Neuronal stem cell (in vitro differentiated cells): Measurements from ENCODE around the gene USP32.

ENCODE experiments used
- DNase-seq: peaks from one replicate; pipeline ENCODE4 v3.0.0-alpha.2; 2013; ENCODE audit warnings: low spot score
- H2AFZ ChIP-seq: one replicate; pipeline ENCODE4 v1.6.1; 2013; ENCODE audit warnings: mild to moderate bottlenecking, low read length, inconsistent platforms
- H2AK5ac ChIP-seq: 2 replicates; pipeline ENCODE4 v1.6.1; 2013; ENCODE audit warnings: low read depth, mild to moderate bottlenecking, inconsistent platforms, low read length, moderate library complexity, mixed read lengths
- H2BK120ac ChIP-seq: 2 replicates; pipeline ENCODE4 v1.6.1; 2013; ENCODE audit warnings: low read depth, mild to moderate bottlenecking, inconsistent platforms, low read length, moderate library complexity, mixed read lengths
- H2BK12ac ChIP-seq: one replicate; pipeline ENCODE4 v1.6.1; 2013; ENCODE audit warnings: low read length, inconsistent platforms
- H2BK15ac ChIP-seq: 2 replicates; pipeline ENCODE4 v1.6.1; 2013; ENCODE audit warnings: mild to moderate bottlenecking, low read length, inconsistent platforms, mixed read lengths
- H2BK5ac ChIP-seq: one replicate; pipeline ENCODE4 v1.6.1; 2013; ENCODE audit warnings: inconsistent platforms, mild to moderate bottlenecking, low read length, moderate library complexity
- H3K14ac ChIP-seq: one replicate; pipeline ENCODE4 v1.6.1; 2013; ENCODE audit warnings: low read length, inconsistent platforms
- H3K18ac ChIP-seq: 2 replicates; pipeline ENCODE4 v1.6.1; 2013; ENCODE audit warnings: low read length, inconsistent platforms
- H3K23ac ChIP-seq: 2 replicates; pipeline ENCODE4 v1.6.1; 2013; ENCODE audit warnings: low read depth, mild to moderate bottlenecking, mixed read lengths, low read length, inconsistent platforms; ENCODE audit not compliant: poor library complexity
- H3K27ac ChIP-seq: replicated peaks from 3 replicates; pipeline ENCODE4 v1.5.1; 2013; ENCODE audit warnings: low read length, inconsistent platforms
- H3K27me3 ChIP-seq, 3 experiments: 2 replicates each; pipeline ENCODE4 v1.6.1; 2013; ENCODE audit warnings: low read length in 3 of 3, mild to moderate bottlenecking in 2 of 3, inconsistent platforms in 1 of 3, low read depth in 1 of 3, mixed read lengths in 1 of 3, moderate library complexity in 1 of 3; ENCODE audit not compliant: control insufficient read depth in 3 of 3, insufficient read depth in 3 of 3
- H3K36me3 ChIP-seq, 2 donors: replicated peaks in 1 of 2; 2 replicates each; pipeline ENCODE4 v1.6.1; 2013; ENCODE audit warnings: low read length in 2 of 2; ENCODE audit not compliant: control insufficient read depth in 2 of 2, insufficient read depth in 2 of 2
- H3K4ac ChIP-seq: 2 replicates; pipeline ENCODE4 v1.6.1; 2013; ENCODE audit warnings: inconsistent platforms, mild to moderate bottlenecking, low read length, moderate library complexity
- H3K4me1 ChIP-seq, 2 donors: 1 replicate in 1 of 2; 2 replicates in 1 of 2; pipeline ENCODE4 v1.6.1; 2013; ENCODE audit warnings: low read length in 2 of 2, low read depth in 1 of 2; ENCODE audit not compliant: control insufficient read depth in 2 of 2, insufficient read depth in 1 of 2
- H3K4me2 ChIP-seq: one replicate; pipeline ENCODE4 v1.6.1; 2013; ENCODE audit warnings: mild to moderate bottlenecking, low read length, inconsistent platforms; ENCODE audit not compliant: insufficient read depth, poor library complexity, severe bottlenecking
- H3K4me3 ChIP-seq, 2 donors: 2 replicates each; pipeline ENCODE4 v1.5.1; 2013; ENCODE audit warnings: low read length in 2 of 2, mild to moderate bottlenecking in 2 of 2, inconsistent platforms in 1 of 2, moderate library complexity in 1 of 2
- H3K79me1 ChIP-seq: one replicate; pipeline ENCODE4 v1.6.1; 2013; ENCODE audit warnings: low read depth, mild to moderate bottlenecking, inconsistent platforms, low read length, moderate library complexity
- H3K9ac ChIP-seq: one replicate; pipeline ENCODE4 v1.6.1; 2013; ENCODE audit warnings: mild to moderate bottlenecking, low read depth, low read length, inconsistent platforms; ENCODE audit not compliant: poor library complexity
- H3K9me3 ChIP-seq, 2 donors: replicated peaks in 1 of 2; 2 replicates each; pipeline versions ENCODE3 to v1.6.1; 2013; ENCODE audit warnings: low read length in 2 of 2, mild to moderate bottlenecking in 2 of 2, inconsistent platforms in 1 of 2, low read depth in 1 of 2, mixed read lengths in 1 of 2, moderate library complexity in 1 of 2; ENCODE audit not compliant: control insufficient read depth in 2 of 2, insufficient read depth in 1 of 2
- H4K8ac ChIP-seq: one replicate; pipeline ENCODE4 v1.6.1; 2013; ENCODE audit warnings: low read depth, mild to moderate bottlenecking, inconsistent platforms, low read length, moderate library complexity
- H4K91ac ChIP-seq: one replicate; pipeline ENCODE4 v1.6.1; 2013; ENCODE audit warnings: low read length, low read depth, mild to moderate bottlenecking, inconsistent platforms; ENCODE audit not compliant: poor library complexity
- WGBS, 2 donors: extraction: QIAGEN DNeasy Blood & Tissue Kit; methylation state at CpG; one replicate each; pipeline ENCODE4 v1.1.7; 2013; ENCODE audit warnings: missing lambda C conversion rate in 2 of 2, mixed read lengths in 1 of 2; ENCODE audit not compliant: insufficient read length in 2 of 2, insufficient replicate concordance in 1 of 2; ENCODE audit errors: extremely low coverage in 2 of 2; 5-methylcytosine and 5-hydroxymethylcytosine counted together

Gene USP32

DNA sequence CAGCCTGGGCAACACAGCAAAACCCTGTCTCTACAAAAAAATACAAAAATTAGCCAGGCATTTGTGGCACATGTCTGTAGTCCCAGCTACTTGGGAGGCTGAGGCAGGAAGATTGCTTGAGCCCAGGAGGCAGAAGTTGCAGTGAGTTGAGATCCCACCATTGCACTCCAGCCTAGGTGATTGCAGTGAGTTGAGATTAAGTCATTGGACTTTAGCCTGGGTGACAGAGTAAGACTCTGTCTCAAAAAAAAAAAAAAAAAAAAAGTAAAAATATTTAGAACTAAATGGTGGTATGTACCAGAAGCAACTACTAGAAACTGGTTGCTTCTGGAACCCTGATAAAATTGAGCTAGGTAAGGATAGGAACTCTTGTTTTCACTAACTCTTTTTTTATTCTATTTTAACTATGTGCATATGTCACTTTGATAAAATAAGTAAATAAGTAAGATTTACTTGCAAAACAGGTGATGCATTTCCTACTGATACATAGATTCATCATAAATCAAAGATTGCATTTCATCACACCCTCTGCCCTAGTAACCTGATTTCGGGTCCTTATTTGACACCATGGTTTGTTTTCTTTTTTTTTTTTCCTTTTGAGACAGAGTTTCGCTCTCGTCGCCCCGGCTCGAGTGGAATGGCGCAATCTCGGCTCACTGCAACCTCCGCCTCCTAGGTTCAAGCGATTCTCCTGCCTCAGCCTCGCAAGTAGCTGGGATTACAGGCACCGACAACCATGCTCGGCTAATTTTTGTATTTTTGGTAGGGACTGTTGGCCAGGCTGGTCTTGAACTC, 66.0 kb downstream of the USP32 start:
- no peak overlapping the region for H2AFZ ChIP-seq
- no peak overlapping the region for H3K4me3 ChIP-seq
- no peak overlapping the region for H2BK15ac ChIP-seq
- no peak overlapping the region for H3K14ac ChIP-seq
- H2BK120ac ChIP-seq, result no peak overlapping the region
- no peaks in the 10 kb centered on the region for H3K9me3 ChIP-seq
- H3K9ac ChIP-seq, result no peak overlapping the region
- no CpG with 5 or more reads among the region's 13 CpGs for WGBS, 2 donors
- H3K27ac ChIP-seq, result no peak overlapping the region
- no peak overlapping the region for H4K91ac ChIP-seq
- no peak overlapping the region for H3K4me2 ChIP-seq
- H3K4me1 ChIP-seq, result peaks cover 0 to 15% of the 10 kb centered on the region in 2 donors
- H3K79me1 ChIP-seq, result peaks cover 5% of the 10 kb centered on the region
- H3K27me3 ChIP-seq, result no peaks in the 10 kb centered on the region
- H4K8ac ChIP-seq, result no peak overlapping the region
- H3K36me3 ChIP-seq, result no peaks in the 10 kb centered on the region
- no peak overlapping the region for H2BK5ac ChIP-seq
- H2AK5ac ChIP-seq, result no peak overlapping the region
- no peak for DNase-seq
- H3K23ac ChIP-seq, result no peak overlapping the region
- no peak overlapping the region for H3K4ac ChIP-seq
- H2BK12ac ChIP-seq, result no peak overlapping the region
- H3K18ac ChIP-seq, result no peak overlapping the region

DNA sequence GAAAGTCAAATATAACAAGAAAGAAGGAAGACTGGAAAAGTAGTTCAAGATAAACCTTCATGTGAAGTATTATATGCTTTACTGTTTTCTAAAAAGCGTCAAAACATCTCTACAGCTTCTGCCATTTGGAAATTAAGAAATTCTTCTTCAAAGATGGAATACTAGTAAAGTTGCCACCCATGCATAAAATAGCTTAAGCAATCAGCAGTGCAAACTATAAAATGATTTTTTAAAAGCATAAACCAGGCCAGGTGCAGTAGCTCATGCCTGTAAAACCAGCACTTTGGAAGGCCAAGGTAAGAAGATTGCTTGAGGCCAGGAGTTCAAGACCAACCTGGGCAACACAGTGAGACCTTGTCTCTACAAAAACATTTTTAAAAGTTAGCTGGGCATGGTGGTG, 68.2 kb downstream of the USP32 start:
- H3K23ac ChIP-seq, result no peak overlapping the region
- H4K8ac ChIP-seq, result no peak overlapping the region
- H3K36me3 ChIP-seq, result no peaks in the 10 kb centered on the region
- H2AK5ac ChIP-seq, result no peak overlapping the region
- H3K79me1 ChIP-seq, result peaks cover 4% of the 10 kb centered on the region
- H3K4me1 ChIP-seq, result peaks cover 0 to 15% of the 10 kb centered on the region in 2 donors
- no peak overlapping the region for H3K4ac ChIP-seq
- no peak overlapping the region for H3K27ac ChIP-seq
- WGBS, 2 donors, result no CpG with 5 or more reads among the region's 1 CpG
- H3K9me3 ChIP-seq, result no peaks in the 10 kb centered on the region
- H2BK5ac ChIP-seq, result no peak overlapping the region
- no peak overlapping the region for H4K91ac ChIP-seq
- H2BK120ac ChIP-seq, result no peak overlapping the region
- H3K14ac ChIP-seq, result no peak overlapping the region
- H3K27me3 ChIP-seq, result no peaks in the 10 kb centered on the region
- no peak overlapping the region for H3K4me3 ChIP-seq
- no peak for DNase-seq
- no peak overlapping the region for H2BK15ac ChIP-seq
- H2AFZ ChIP-seq, result no peak overlapping the region
- no peak overlapping the region for H3K4me2 ChIP-seq
- no peak overlapping the region for H3K9ac ChIP-seq
- H2BK12ac ChIP-seq, result no peak overlapping the region
- no peak overlapping the region for H3K18ac ChIP-seq

DNA sequence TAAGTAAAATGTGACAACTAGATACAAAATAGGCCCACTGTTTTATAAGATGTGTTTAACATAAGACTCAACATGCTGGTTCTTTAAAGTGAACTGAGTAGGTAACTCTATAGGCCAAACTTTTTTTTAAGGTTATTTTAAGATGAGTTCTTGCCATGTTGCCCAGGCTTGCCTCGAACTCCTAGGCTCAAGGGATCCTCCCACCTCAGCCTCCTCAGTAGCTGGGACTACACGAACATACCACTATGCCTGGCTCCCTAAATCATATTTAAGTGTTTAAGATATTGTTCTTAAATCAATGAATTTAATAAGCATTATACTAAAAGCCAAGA, 69.9 kb downstream of the USP32 start:
- H3K9me3 ChIP-seq, result no peaks in the 10 kb centered on the region
- H2BK120ac ChIP-seq, result no peak overlapping the region
- H2AFZ ChIP-seq, result no peak overlapping the region
- H3K4me3 ChIP-seq, result no peak overlapping the region
- no CpG with 5 or more reads among the region's 2 CpGs for WGBS, 2 donors
- H3K79me1 ChIP-seq, result peaks cover 3% of the 10 kb centered on the region
- no peak overlapping the region for H2BK5ac ChIP-seq
- no peak overlapping the region for H3K23ac ChIP-seq
- no peak overlapping the region for H2AK5ac ChIP-seq
- no peak for DNase-seq
- H2BK15ac ChIP-seq, result no peak overlapping the region
- no peak overlapping the region for H3K4me2 ChIP-seq
- H3K36me3 ChIP-seq, result no peaks in the 10 kb centered on the region
- no peak overlapping the region for H3K27ac ChIP-seq
- no peak overlapping the region for H3K4ac ChIP-seq
- H3K9ac ChIP-seq, result no peak overlapping the region
- H3K4me1 ChIP-seq, result peaks cover 0 to under 1% of the 10 kb centered on the region in 2 donors
- H4K8ac ChIP-seq, result no peak overlapping the region
- H3K18ac ChIP-seq, result no peak overlapping the region
- no peak overlapping the region for H2BK12ac ChIP-seq
- H4K91ac ChIP-seq, result no peak overlapping the region
- H3K27me3 ChIP-seq, result no peaks in the 10 kb centered on the region
- no peak overlapping the region for H3K14ac ChIP-seq

DNA sequence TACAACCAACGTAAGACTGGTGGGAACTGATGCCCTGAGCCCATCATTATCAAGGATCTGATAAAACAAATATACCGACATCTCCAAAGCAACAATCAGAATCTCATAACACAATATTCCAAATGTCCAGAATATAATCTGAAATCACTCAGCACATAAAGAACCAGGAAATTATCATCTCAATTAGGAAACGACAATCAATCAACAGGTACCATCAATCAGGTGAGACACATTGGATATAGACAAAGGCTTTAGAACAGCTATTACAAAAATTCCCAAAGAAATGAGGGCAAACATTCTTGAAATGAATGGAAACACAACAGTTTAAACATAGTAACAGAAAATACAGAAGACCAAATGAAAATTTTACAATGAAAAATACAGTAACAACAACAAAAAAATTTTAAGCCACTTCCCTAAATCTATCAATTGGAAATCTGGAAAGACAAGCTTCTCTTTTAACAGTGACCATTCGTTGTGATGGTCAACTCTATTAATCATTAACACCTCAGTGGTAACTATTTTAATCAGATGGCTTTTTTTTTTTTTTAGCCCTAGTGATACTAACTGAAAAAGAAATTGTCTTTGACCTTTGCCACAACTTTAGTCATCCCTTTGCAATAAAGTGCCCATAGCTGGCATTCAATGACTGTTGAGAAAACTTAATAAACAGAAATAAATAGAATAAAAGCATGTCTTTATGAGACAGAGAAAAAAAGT, 70.4 kb downstream of the USP32 start:
- H3K4me2 ChIP-seq, result no peak overlapping the region
- no peak overlapping the region for H2BK120ac ChIP-seq
- H2AK5ac ChIP-seq, result no peak overlapping the region
- no peak overlapping the region for H3K4ac ChIP-seq
- no peak for DNase-seq
- no peaks in the 10 kb centered on the region for H3K9me3 ChIP-seq
- no peak overlapping the region for H3K18ac ChIP-seq
- no peak overlapping the region for H4K8ac ChIP-seq
- no peak overlapping the region for H2BK15ac ChIP-seq
- H2BK12ac ChIP-seq, result no peak overlapping the region
- no peak overlapping the region for H2AFZ ChIP-seq
- H3K4me1 ChIP-seq, result no peaks in the 10 kb centered on the region
- H3K27ac ChIP-seq, result no peak overlapping the region
- H2BK5ac ChIP-seq, result no peak overlapping the region
- H3K4me3 ChIP-seq, result no peak overlapping the region
- H3K79me1 ChIP-seq, result peaks cover 3% of the 10 kb centered on the region
- no peak overlapping the region for H3K9ac ChIP-seq
- WGBS, 2 donors, result no CpG with 5 or more reads among the region's 4 CpGs
- no peak overlapping the region for H3K14ac ChIP-seq
- no peaks in the 10 kb centered on the region for H3K27me3 ChIP-seq
- H4K91ac ChIP-seq, result no peak overlapping the region
- H3K23ac ChIP-seq, result no peak overlapping the region
- H3K36me3 ChIP-seq, result no peaks in the 10 kb centered on the region
